Keratinocyte (primary cell): ENCODE results near the gene SSNA1. TPM values are rescaled to one million over a fixed set of nuclear protein-coding genes. Genes with fewer than 3 reads are reported as not detected.

Source experiments
- DNase-seq: peaks from one replicate; pipeline ENCODE4 v3.0.0-alpha.2; 2011; ENCODE audit warnings: low read depth, missing footprints, low spot score
- FAIRE-seq: peaks from 2 replicates; lab custom pipeline; 2011; peaks lifted over from hg19 to GRCh38; lab: Jason Lieb, UNC
- H2AFZ ChIP-seq: 2 replicates; pipeline ENCODE4 v1.6.0; 2012; ENCODE audit warnings: low read length, control low read depth, inconsistent platforms; ENCODE audit not compliant: control insufficient read depth
- H3K27ac ChIP-seq: 2 replicates; pipeline ENCODE4 v1.5.1; 2011; ENCODE audit warnings: low read length; ENCODE audit not compliant: control insufficient read depth, insufficient read depth
- H3K27me3 ChIP-seq: 3 replicates; pipeline ENCODE4 v1.6.0; 2011; ENCODE audit warnings: low read length; ENCODE audit not compliant: control insufficient read depth, insufficient read depth; ENCODE audit errors: extremely low read depth
- H3K36me3 ChIP-seq, 2 experiments: 2 replicates in 1 of 2; 3 replicates in 1 of 2; pipeline ENCODE4 v1.5.1; 2011; ENCODE audit warnings: low read length in 2 of 2, mild to moderate bottlenecking in 1 of 2; ENCODE audit not compliant: control insufficient read depth in 2 of 2, insufficient read depth in 2 of 2; ENCODE audit errors: extremely low read depth in 1 of 2
- H3K4me1 ChIP-seq: 3 replicates; pipeline ENCODE4 v1.5.1; 2011; ENCODE audit warnings: low read length; ENCODE audit not compliant: control insufficient read depth, insufficient read depth; ENCODE audit errors: extremely low read depth
- H3K4me2 ChIP-seq: 3 replicates; pipeline ENCODE4 v1.6.0; 2011; ENCODE audit warnings: low read depth, low read length; ENCODE audit not compliant: control insufficient read depth, insufficient read depth; ENCODE audit errors: extremely low read depth
- H3K4me3 ChIP-seq, 3 experiments: fragments of 200-600 bp in 1 of 3; sonication (generic) in 1 of 3; 2 replicates in 2 of 3; 3 replicates in 1 of 3; pipeline ENCODE4 v1.5.1; 2011 to 2016; ENCODE audit warnings: low read length in 3 of 3, mild to moderate bottlenecking in 3 of 3, control low read depth in 2 of 3, inconsistent platforms in 1 of 3, low read depth in 1 of 3, mixed read lengths in 1 of 3, mixed run types in 1 of 3, moderate library complexity in 1 of 3; ENCODE audit not compliant: control insufficient read depth in 2 of 3, insufficient read depth in 2 of 3; ENCODE audit errors: extremely low read depth in 1 of 3
- H3K79me2 ChIP-seq: 2 replicates; pipeline ENCODE4 v1.6.0; 2012; ENCODE audit warnings: low read length; ENCODE audit not compliant: control insufficient read depth, insufficient read depth
- H3K9ac ChIP-seq: 3 replicates; pipeline ENCODE4 v1.6.0; 2011; ENCODE audit warnings: low read length; ENCODE audit not compliant: control insufficient read depth, insufficient read depth; ENCODE audit errors: extremely low read depth
- H3K9me1 ChIP-seq: 3 replicates; pipeline ENCODE4 v1.6.0; 2011; ENCODE audit warnings: low read length; ENCODE audit not compliant: control insufficient read depth, insufficient read depth; ENCODE audit errors: extremely low read depth
- H3K9me3 ChIP-seq: 2 replicates; pipeline ENCODE4 v1.5.1; 2012; ENCODE audit warnings: low read depth, low read length; ENCODE audit not compliant: control insufficient read depth
- H4K20me1 ChIP-seq: 3 replicates; pipeline ENCODE4 v1.6.0; 2011; ENCODE audit warnings: low read length; ENCODE audit not compliant: control insufficient read depth, insufficient read depth; ENCODE audit errors: extremely low read depth
- CTCF ChIP-seq, 3 experiments: IDR thresholded peaks in 1 of 3; conservative IDR thresholded peaks in 1 of 3; optimal IDR thresholded peaks in 1 of 3; 2 replicates in 2 of 3; 3 replicates in 1 of 3; pipeline versions ENCODE3 to v1.5.1; 2011; ENCODE audit warnings: low read length in 3 of 3, mild to moderate bottlenecking in 3 of 3, moderate library complexity in 2 of 3, control low read depth in 1 of 3, inconsistent platforms in 1 of 3; ENCODE audit not compliant: insufficient read depth in 2 of 3; ENCODE audit errors: extremely low read depth in 1 of 3
- EZH2 ChIP-seq: IDR thresholded peaks from one replicate; pipeline ENCODE4 v1.6.1; 2012; ENCODE audit warnings: inconsistent platforms, mild to moderate bottlenecking, low read length, moderate library complexity
- dilution Hi-C: fragments of 300-500 bp; cut with MboI; formaldehyde crosslinking; loops from one replicate; pipeline ENCODE4 v1.7.0; 2020; ENCODE audit warnings: low sequenced_read_pairs; ENCODE audit not compliant: extremely low pct_ligation_motif_present
- polyA plus RNA-seq, 5 experiments: library from polyadenylated mRNA; depleted of rRNA in 3 of 5; stranded (reverse) in 3 of 5; stranded (forward) in 1 of 5; unstranded in 1 of 5; fragments of >200 nt; gene quantifications; 1 replicate in 1 of 5; 2 replicates in 3 of 5; 3 replicates in 1 of 5; pipeline versions ENCODE4 v1.2.1 to v1.2.3, GENCODE V29; 2011 to 2012; ENCODE audit warnings: missing spikeins in 2 of 5, low read depth in 1 of 5, low replicate concordance in 1 of 5

The SSNA1 gene
- polyA plus RNA-seq, 1 donor (not counting 4 experiments of a cell fraction or from before 2014, with no cell fraction given) = 45.3 TPM

- Histone ChIP-seq H3K9me1 (no peaks in the 10 kb centered on the region), H3K4me3 (no peak overlapping the region), H3K9ac (no peak overlapping the region), H3K4me2 (no peak overlapping the region), H4K20me1 (no peaks in the 10 kb centered on the region), H3K27me3 (peaks cover 10% of the 10 kb centered on the region), H3K36me3 (no peaks in the 10 kb centered on the region), H2AFZ (no peak overlapping the region), H3K79me2 (no peaks in the 10 kb centered on the region), H3K9me3 (no peaks in the 10 kb centered on the region), H3K27ac (no peak overlapping the region), H3K4me1 (no peaks in the 10 kb centered on the region)
- TF ChIP-seq EZH2 (no peak), CTCF (optimal IDR thresholded peaks at IDR 0.05 in 1 of 3, IDR thresholded peaks at IDR 0.05 in 1 of 3, conservative IDR thresholded peaks at IDR 0.05 in 1 of 3; ENCODE audit: extremely low read depth in 1 of 3, insufficient read depth in 2 of 3, low read length in 3 of 3) (no peak)
- FAIRE-seq (no peak), DNase-seq (no peak)
- dilution Hi-C loops = no loop called here
These were observed 40.7 kb upstream of the SSNA1 start for GRCh38 chr9:137147793-137148160.

GRCh38 chr9:137148242-137148641 is 40.2 kb upstream of the SSNA1 start:
- Histone ChIP-seq H3K4me2 (no peak overlapping the region), H3K27ac (no peak overlapping the region), H3K79me2 (no peaks in the 10 kb centered on the region), H4K20me1 (no peaks in the 10 kb centered on the region), H3K9me3 (no peaks in the 10 kb centered on the region), H3K27me3 (peaks cover 10% of the 10 kb centered on the region), H3K4me3 (no peak overlapping the region), H2AFZ (no peak overlapping the region), H3K9ac (no peak overlapping the region), H3K9me1 (no peaks in the 10 kb centered on the region), H3K4me1 (no peaks in the 10 kb centered on the region), H3K36me3 (no peaks in the 10 kb centered on the region)
- DNase-seq = no peak
- dilution Hi-C loops = no loop called here
- no peak for FAIRE-seq
- no peak for TF ChIP-seq CTCF (optimal IDR thresholded peaks at IDR 0.05 in 1 of 3, IDR thresholded peaks at IDR 0.05 in 1 of 3, conservative IDR thresholded peaks at IDR 0.05 in 1 of 3; ENCODE audit: extremely low read depth in 1 of 3, insufficient read depth in 2 of 3, low read length in 3 of 3)
- no peak for TF ChIP-seq EZH2
